Left ventricle myocardium inferior (tissue), 1 donor: ENCODE results near the gene NOS2. TPM values are rescaled to one million over a fixed set of nuclear protein-coding genes. Genes with fewer than 3 reads are reported as not detected.
A peak's percentile ranks its signal among the peaks of the same experiment; 100 is the strongest.

Source experiments
- DNase-seq: peaks from one replicate; pipeline ENCODE4 v3.0.0-alpha.2; 2020
- H3K27ac ChIP-seq: fragments of 200-600 bp; replicated peaks from 2 replicates; pipeline ENCODE4 v1.8.0; 2021
- H3K27me3 ChIP-seq: fragments of 200-600 bp; 2 replicates; pipeline ENCODE4 v1.8.0; 2021; ENCODE audit warnings: low read depth
- H3K36me3 ChIP-seq: fragments of 200-600 bp; 2 replicates; pipeline ENCODE4 v1.8.0; 2021
- H3K4me1 ChIP-seq: fragments of 200-600 bp; 2 replicates; pipeline ENCODE4 v1.8.0; 2021
- H3K4me3 ChIP-seq: fragments of 200-600 bp; 2 replicates; pipeline ENCODE4 v1.8.0; 2021; ENCODE audit warnings: mild to moderate bottlenecking, moderate library complexity
- H3K9me3 ChIP-seq: fragments of 200-600 bp; replicated peaks from 2 replicates; pipeline ENCODE4 v1.8.0; 2021
- CTCF ChIP-seq: fragments of 200-600 bp; IDR thresholded peaks from 2 replicates; pipeline ENCODE4 v1.8.0; 2021; ENCODE audit warnings: antibody characterized with exemption, mild to moderate bottlenecking, borderline replicate concordance
- intact Hi-C: fragments of 100-400 bp; cut with micrococcal nuclease; formaldehyde crosslinking; loops from one replicate; pipeline ENCODE4 v1.11.0; 2022
- total RNA-seq: library from RNA; stranded (reverse); fragmentation: NEBNext Ultra II Directional; extraction: Animal tissue kit (Norgen Biotek cat#: 25700); gene quantifications from one replicate; pipeline ENCODE4 v1.2.1, GENCODE V29; 2021
- donor health status: DM: no; HTN: yes; CAD: no; lungs with severe emphysema.

Gene NOS2
- total RNA-seq, 1 donor from 2014 or later = 0.19 TPM

- Histone ChIP-seq H3K27ac (no peak overlapping the region), H3K9me3 (peaks cover 4% of the 10 kb centered on the region), H3K4me1 (peaks cover 21% of the 10 kb centered on the region), H3K27me3 (peaks cover 6% of the 10 kb centered on the region), H3K4me3 (no peak overlapping the region), H3K36me3 (no peaks in the 10 kb centered on the region)
- TF ChIP-seq CTCF = no peak
- no peak for DNase-seq
- intact Hi-C loops = no loop called here
These were observed 8.3 kb upstream of the NOS2 start for GRCh38 chr17:27808628-27809027.

GRCh38 chr17:27807567-27808470, 7.5 kb upstream of the NOS2 start:
- H3K27ac ChIP-seq = peak overlapping the region; percentile 43
- TF ChIP-seq CTCF = no peak
- DNase-seq = no peak
- H3K9me3 ChIP-seq = peaks cover 4% of the 10 kb centered on the region
- H3K36me3 ChIP-seq = no peaks in the 10 kb centered on the region
- H3K4me1 ChIP-seq = peaks cover 21% of the 10 kb centered on the region
- intact Hi-C loops = no loop called here
- H3K27me3 ChIP-seq = peaks cover 6% of the 10 kb centered on the region
- peak overlapping the region; percentile 43 for H3K4me3 ChIP-seq

GRCh38 chr17:27805520-27806146, 5.3 kb upstream of the NOS2 start:
- intact Hi-C loops = no loop called here
- TF ChIP-seq CTCF = peak; percentile 89
- H3K9me3 ChIP-seq = peaks cover 4% of the 10 kb centered on the region
- H3K27me3 ChIP-seq = peaks cover 8% of the 10 kb centered on the region
- H3K4me3 ChIP-seq = peak overlapping the region; percentile 55
- DNase-seq = peak; percentile 80
- H3K36me3 ChIP-seq = no peaks in the 10 kb centered on the region
- peak overlapping the region; percentile 43 for H3K27ac ChIP-seq
- peaks cover 21% of the 10 kb centered on the region for H3K4me1 ChIP-seq

DNA sequence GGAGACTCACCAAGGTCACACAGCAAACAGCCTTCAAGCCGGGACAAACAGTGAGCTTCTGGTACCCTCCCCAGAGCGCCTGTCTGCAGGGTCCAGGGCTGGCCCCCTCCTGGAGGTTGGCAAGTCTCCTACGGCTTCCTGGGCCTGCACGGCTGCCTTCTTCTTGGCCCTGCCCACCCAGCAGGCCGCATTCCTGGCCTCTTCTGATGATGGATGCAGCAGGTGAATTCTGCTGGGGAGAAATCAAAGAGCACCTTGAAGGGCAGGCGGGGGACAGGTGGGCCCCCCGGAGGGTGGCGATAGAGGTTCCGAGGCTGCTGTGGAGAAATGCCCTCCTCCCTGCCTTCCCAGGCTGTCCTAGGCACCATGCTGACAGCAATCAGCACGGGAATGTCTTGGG, 3.8 kb upstream of the NOS2 start:
- Histone ChIP-seq H3K4me1 (peaks cover 21% of the 10 kb centered on the region), H3K4me3 (no peak overlapping the region), H3K27me3 (peaks cover 22% of the 10 kb centered on the region), H3K27ac (no peak overlapping the region), H3K36me3 (no peaks in the 10 kb centered on the region), H3K9me3 (no peaks in the 10 kb centered on the region)
- no peak for TF ChIP-seq CTCF
- intact Hi-C loops = loop anchor here (5.0 kb wide), 1 partner anchor 88 kb away; the partner anchor contains the start of gene LYRM9
- no peak for DNase-seq

DNA sequence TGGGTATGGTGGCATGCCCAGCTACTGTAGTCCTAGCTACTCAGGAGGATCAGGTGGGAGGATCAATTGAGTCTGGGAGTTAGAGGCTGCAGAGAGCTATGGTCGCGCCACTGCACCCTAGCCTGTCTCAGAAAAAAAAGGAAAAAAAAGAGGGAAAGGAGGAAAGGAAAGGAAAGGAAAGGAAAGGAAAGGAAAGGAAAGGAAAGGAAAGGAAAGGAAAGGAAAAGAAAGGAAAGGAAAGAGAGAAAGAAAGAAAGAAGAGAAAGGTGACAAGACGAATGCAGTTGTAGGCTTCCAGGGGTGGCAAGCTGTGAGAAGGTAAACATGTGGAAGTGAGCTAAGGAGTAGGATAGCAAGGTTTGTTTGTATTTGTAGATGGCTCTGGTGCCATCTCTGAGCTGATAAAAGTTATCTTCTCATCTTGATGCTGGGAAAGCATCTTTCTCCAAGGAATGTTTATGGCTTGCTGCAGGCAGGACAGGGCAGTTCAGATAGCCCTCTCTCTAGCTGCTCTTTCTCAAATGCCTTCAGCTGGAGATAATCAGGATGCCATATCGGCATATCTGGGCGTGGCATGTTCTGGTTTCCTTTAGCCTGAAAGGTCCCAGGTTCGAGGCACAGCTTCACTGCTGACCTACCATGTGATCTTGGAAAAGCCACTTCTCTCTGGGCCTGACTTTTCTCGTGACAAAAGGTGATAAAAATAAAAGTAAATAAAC, 2.8 kb upstream of the NOS2 start:
- no peak for TF ChIP-seq CTCF
- DNase-seq = no peak
- peaks cover 22% of the 10 kb centered on the region for H3K27me3 ChIP-seq
- no peaks in the 10 kb centered on the region for H3K9me3 ChIP-seq
- no peak overlapping the region for H3K27ac ChIP-seq
- no peak overlapping the region for H3K4me3 ChIP-seq
- H3K4me1 ChIP-seq = peaks cover 19% of the 10 kb centered on the region
- no peaks in the 10 kb centered on the region for H3K36me3 ChIP-seq
- intact Hi-C loops = loop anchor here (5.0 kb wide), 1 partner anchor 89 kb away; the partner anchor contains the start of gene LYRM9
